Heart left ventricle (tissue), 13 donors: ENCODE measurements around the gene OSCP1.

ENCODE experiments used
- POLR2A ChIP-seq, 2 donors: fragments of 450-650 bp; IDR thresholded peaks; one replicate each; pipeline ENCODE4 v1.6.1; 2017; ENCODE audit warnings: antibody characterized with exemption in 2 of 2, mild to moderate bottlenecking in 2 of 2, moderate library complexity in 2 of 2
- TF ChIP-seq, protein P1 (sequence below), 12 donors: fragments of 200-600 bp; sonication (generic) in 4 of 12; IDR thresholded peaks; one replicate each; pipeline versions ENCODE4 v1.5.0 to v1.8.0; 2018 to 2022; ENCODE audit warnings: antibody characterized with exemption in 12 of 12, mild to moderate bottlenecking in 5 of 12
- donor health status: ischemic (EF 13 %, LVEDD 7.1; RV severe dilation, severe dysfunction).
- donor health status: DM: no; HTN: yes; CAD: no.
- donor health status: DM: no; HTN: no; CAD: no.
- donor health status: ischemic (EF 25% LVEDD 6.9; RV normal size, moderate dysfunction).
- donor health status: ischemic (EF 25% LVEDD 5.7; RV mildly dilated, moderate dysfunction).
- donor health status: ischemic (EF 35%, LVEDD 5.7; RV mildly dilated, moderate dysfunction).
- donor health status: nonischemic (EF 11% LVEDD 7.7; RV severe dilation, severe dysfunction).
- donor health status: DM: yes; HTN: yes; CAD: no.
- donor health status: PGD.
- donor health status: ischemic (EF 29% LVEDD 5.4; RV normal size, mild dysfunction).
- donor health status: nonischemic (EF 23%, LVEDD 6.1; RV moderate dilation, normal function).

DNA sequence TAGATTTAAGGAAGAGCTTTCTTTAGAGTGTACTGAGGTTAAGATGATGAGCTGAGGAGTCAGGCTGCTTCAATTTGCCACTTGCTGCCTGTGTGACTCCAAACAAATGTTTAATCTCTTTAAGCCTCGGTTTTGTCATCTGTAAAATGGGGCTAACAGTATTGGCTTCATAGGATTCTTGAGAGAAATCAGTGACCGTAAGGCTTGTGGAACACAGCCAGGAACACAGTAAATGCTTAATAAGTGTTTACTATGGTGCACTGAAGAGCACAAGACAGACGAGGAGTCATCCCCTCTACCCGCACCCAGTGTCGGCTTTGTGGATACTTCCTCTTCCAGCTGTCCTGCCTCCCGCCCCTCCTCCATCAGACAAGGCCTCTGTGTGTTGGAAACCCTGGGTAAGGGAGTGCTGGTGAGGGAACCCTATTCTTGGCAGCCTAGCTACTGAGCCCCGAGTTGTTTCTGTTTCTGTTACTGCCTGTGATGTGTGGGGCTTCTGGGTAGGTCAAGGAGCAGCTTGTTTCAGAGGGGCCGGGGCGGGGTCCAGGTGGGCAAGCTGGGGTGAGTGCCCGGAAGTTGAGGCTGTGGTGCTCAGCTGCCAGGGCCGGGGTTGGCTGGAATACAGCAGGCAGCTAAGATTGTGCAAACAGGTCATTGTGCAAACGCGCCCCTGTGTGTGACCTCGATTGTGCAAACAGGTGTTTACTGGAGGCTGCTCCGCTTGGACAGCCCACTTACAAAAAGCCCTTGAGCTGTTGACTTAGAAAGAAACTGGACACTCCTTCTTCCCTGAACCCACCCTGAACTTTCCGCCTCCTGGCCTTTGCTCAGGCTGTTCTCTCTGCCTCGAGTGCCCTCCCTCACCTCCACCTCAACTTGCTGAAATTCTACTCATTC lies 36.4 kb upstream of the OSCP1 start:
- TF ChIP-seq, protein P1, sequence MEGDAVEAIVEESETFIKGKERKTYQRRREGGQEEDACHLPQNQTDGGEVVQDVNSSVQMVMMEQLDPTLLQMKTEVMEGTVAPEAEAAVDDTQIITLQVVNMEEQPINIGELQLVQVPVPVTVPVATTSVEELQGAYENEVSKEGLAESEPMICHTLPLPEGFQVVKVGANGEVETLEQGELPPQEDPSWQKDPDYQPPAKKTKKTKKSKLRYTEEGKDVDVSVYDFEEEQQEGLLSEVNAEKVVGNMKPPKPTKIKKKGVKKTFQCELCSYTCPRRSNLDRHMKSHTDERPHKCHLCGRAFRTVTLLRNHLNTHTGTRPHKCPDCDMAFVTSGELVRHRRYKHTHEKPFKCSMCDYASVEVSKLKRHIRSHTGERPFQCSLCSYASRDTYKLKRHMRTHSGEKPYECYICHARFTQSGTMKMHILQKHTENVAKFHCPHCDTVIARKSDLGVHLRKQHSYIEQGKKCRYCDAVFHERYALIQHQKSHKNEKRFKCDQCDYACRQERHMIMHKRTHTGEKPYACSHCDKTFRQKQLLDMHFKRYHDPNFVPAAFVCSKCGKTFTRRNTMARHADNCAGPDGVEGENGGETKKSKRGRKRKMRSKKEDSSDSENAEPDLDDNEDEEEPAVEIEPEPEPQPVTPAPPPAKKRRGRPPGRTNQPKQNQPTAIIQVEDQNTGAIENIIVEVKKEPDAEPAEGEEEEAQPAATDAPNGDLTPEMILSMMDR (IDR thresholded peaks at IDR 0.05) = no peak
- no peak for TF ChIP-seq POLR2A (IDR thresholded peaks at IDR 0.05)
